ENCODE results near the gene TEAD3. TPM values are rescaled to one million over a fixed set of nuclear protein-coding genes. Genes with fewer than 3 reads are reported as not detected.

TEAD3 gene
- total and polyA plus RNA-seq, 2 experiments from 2014 or later, result 15.0 to 26.5 TPM

DNA sequence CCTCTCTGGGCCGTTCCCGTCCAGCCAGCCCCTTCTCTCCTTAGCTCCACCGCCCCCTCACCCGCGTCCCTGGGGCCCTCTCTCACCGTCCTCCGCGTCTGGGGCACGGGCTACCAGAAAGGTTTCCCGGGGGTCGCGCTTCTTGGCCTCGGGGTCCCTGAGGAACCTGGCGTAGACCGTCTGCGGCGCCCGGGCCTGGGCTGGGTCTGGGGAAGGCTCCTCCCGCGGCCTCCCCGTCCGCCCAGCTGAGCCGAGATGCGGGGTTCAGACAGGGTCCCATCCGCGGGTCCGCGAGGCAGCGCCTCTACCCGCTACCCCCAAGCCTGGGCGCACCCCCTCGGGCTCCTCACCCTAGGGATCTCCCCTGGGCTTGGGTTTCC, 14.7 kb upstream of the TEAD3 start:
- H3K9me3 Mint-ChIP-seq, result no peaks in the 10 kb centered on the region
- no peaks in the 10 kb centered on the region for H3K9me2 ChIP-seq (ENCODE audit: insufficient read depth)
- ATAC-seq, result peak; percentile 54
- TF ChIP-seq EZH2 (IDR thresholded peaks at IDR 0.05; ENCODE audit: low read depth, unreplicated experiment) (no peak), ZNF114 (CRISPR knock-in tag; IDR thresholded peaks at IDR 0.05) (no peak), NANOG (IDR thresholded peaks at IDR 0.05; ENCODE audit: borderline replicate concordance) (no peak), ZNF331 (CRISPR knock-in tag; IDR thresholded peaks at IDR 0.05; ENCODE audit: low read depth) (no peak), JUNB (IDR thresholded peaks at IDR 0.05; ENCODE audit: unreplicated experiment) (no peak)
- TF ChIP-seq, protein P1, sequence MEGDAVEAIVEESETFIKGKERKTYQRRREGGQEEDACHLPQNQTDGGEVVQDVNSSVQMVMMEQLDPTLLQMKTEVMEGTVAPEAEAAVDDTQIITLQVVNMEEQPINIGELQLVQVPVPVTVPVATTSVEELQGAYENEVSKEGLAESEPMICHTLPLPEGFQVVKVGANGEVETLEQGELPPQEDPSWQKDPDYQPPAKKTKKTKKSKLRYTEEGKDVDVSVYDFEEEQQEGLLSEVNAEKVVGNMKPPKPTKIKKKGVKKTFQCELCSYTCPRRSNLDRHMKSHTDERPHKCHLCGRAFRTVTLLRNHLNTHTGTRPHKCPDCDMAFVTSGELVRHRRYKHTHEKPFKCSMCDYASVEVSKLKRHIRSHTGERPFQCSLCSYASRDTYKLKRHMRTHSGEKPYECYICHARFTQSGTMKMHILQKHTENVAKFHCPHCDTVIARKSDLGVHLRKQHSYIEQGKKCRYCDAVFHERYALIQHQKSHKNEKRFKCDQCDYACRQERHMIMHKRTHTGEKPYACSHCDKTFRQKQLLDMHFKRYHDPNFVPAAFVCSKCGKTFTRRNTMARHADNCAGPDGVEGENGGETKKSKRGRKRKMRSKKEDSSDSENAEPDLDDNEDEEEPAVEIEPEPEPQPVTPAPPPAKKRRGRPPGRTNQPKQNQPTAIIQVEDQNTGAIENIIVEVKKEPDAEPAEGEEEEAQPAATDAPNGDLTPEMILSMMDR (conservative IDR thresholded peaks at IDR 0.05; ENCODE audit: low read depth in 2 of 2), result no peak
- TF ChIP-seq, protein P2, sequence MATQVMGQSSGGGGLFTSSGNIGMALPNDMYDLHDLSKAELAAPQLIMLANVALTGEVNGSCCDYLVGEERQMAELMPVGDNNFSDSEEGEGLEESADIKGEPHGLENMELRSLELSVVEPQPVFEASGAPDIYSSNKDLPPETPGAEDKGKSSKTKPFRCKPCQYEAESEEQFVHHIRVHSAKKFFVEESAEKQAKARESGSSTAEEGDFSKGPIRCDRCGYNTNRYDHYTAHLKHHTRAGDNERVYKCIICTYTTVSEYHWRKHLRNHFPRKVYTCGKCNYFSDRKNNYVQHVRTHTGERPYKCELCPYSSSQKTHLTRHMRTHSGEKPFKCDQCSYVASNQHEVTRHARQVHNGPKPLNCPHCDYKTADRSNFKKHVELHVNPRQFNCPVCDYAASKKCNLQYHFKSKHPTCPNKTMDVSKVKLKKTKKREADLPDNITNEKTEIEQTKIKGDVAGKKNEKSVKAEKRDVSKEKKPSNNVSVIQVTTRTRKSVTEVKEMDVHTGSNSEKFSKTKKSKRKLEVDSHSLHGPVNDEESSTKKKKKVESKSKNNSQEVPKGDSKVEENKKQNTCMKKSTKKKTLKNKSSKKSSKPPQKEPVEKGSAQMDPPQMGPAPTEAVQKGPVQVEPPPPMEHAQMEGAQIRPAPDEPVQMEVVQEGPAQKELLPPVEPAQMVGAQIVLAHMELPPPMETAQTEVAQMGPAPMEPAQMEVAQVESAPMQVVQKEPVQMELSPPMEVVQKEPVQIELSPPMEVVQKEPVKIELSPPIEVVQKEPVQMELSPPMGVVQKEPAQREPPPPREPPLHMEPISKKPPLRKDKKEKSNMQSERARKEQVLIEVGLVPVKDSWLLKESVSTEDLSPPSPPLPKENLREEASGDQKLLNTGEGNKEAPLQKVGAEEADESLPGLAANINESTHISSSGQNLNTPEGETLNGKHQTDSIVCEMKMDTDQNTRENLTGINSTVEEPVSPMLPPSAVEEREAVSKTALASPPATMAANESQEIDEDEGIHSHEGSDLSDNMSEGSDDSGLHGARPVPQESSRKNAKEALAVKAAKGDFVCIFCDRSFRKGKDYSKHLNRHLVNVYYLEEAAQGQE (IDR thresholded peaks at IDR 0.05; ENCODE audit: unreplicated experiment), result no peak
- H3K36me3 Mint-ChIP-seq (ENCODE audit: low read depth), result no peaks in the 10 kb centered on the region
- H3K79me2 ChIP-seq (replicated peaks; ENCODE audit: insufficient read depth), result no peaks in the 10 kb centered on the region
- no peaks in the 10 kb centered on the region for H3F3A ChIP-seq (replicated peaks; ENCODE audit: low read depth)
- no peaks in the 10 kb centered on the region for H3K36me3 ChIP-seq (ENCODE audit: insufficient read depth)
- peak overlapping the region; percentile 65 for H3K4me3 ChIP-seq
- peak overlapping the region; percentile 90 for H2AFZ ChIP-seq
- peak overlapping the region; percentile 59 for H3K4me3 Mint-ChIP-seq
- no peaks in the 10 kb centered on the region for H4K20me1 ChIP-seq (replicated peaks; ENCODE audit: insufficient read depth)
- DNase-seq (ENCODE audit: low spot score), result peak; percentile 47
- H3K4me1 Mint-ChIP-seq, result peaks cover 48% of the 10 kb centered on the region
- peak overlapping the region; percentile 93 for H3K4me2 ChIP-seq
- peaks cover 24% of the 10 kb centered on the region for H3K27me3 Mint-ChIP-seq (ENCODE audit: insufficient read depth, low read depth, poor library complexity)
- H3K27me3 ChIP-seq (ENCODE audit: insufficient read depth), result peaks cover 28% of the 10 kb centered on the region
- H3K4me1 ChIP-seq (ENCODE audit: insufficient read depth), result peaks cover 40% of the 10 kb centered on the region
- H3K27ac Mint-ChIP-seq, result no peak overlapping the region
- no peak overlapping the region for H3K27ac ChIP-seq (ENCODE audit: low read depth)

DNA sequence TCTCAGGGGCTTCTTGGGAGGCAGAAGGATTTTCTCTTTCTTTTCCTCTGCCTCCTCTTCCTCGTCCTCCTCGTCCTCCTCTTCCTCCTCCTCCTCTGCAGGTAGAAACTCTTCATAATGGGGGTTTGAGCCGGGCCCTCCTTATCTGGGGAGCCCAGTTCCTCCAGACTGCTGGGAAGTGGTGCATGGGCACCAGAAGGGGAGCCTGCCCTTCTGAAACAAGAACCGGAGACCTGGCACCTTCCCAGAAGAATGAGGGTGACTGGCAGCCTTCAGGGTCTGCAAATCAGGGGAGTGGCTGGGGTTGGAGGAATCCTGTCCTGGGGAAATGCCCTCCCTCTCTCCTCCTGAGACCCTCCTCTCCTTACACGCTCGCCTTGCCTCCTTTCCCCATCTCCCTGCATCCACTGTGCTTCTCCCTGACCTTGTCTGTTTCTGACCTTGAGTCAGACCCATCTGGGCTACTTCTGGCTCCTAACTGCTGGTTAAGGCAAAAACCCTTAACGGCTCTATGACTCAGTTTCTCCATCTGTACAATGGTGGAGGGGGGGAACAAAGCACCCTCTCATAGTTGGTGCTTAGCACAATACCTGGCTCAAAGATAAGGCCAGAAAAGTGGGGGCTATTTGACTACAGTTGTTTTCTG, 14.2 kb upstream of the TEAD3 start:
- H3K27me3 Mint-ChIP-seq (ENCODE audit: insufficient read depth, low read depth, poor library complexity), result peaks cover 24% of the 10 kb centered on the region
- DNase-seq (ENCODE audit: low spot score) (no peak), ATAC-seq (peak; percentile 3; the same call in 1 of the 3 replicates)
- H3K27ac Mint-ChIP-seq, result no peak overlapping the region
- Histone ChIP-seq H3K79me2 (replicated peaks; ENCODE audit: insufficient read depth) (no peaks in the 10 kb centered on the region), H3K4me1 (ENCODE audit: insufficient read depth) (peaks cover 45% of the 10 kb centered on the region), H3K27me3 (ENCODE audit: insufficient read depth) (peaks cover 34% of the 10 kb centered on the region), H3F3A (replicated peaks; ENCODE audit: low read depth) (0 out of 2 replicates have a peak, but pooled peaks cover 3% of the 10 kb centered on the region), H3K4me2 (peak overlapping the region; percentile 93), H3K36me3 (ENCODE audit: insufficient read depth) (no peaks in the 10 kb centered on the region), H4K20me1 (replicated peaks; ENCODE audit: insufficient read depth) (no peaks in the 10 kb centered on the region), H3K9me2 (ENCODE audit: insufficient read depth) (no peaks in the 10 kb centered on the region), H3K4me3 (peak overlapping the region; percentile 65), H3K27ac (ENCODE audit: low read depth) (no peak overlapping the region), H2AFZ (peak overlapping the region; percentile 90)
- H3K36me3 Mint-ChIP-seq (ENCODE audit: low read depth), result no peaks in the 10 kb centered on the region
- peak overlapping the region; percentile 59 for H3K4me3 Mint-ChIP-seq
- no peaks in the 10 kb centered on the region for H3K9me3 Mint-ChIP-seq
- TF ChIP-seq EZH2 (IDR thresholded peaks at IDR 0.05; ENCODE audit: low read depth, unreplicated experiment), result peak; percentile 33
- no peak for TF ChIP-seq NANOG (IDR thresholded peaks at IDR 0.05; ENCODE audit: borderline replicate concordance)
- peaks cover 53% of the 10 kb centered on the region for H3K4me1 Mint-ChIP-seq

Measured in GM23338 (cell line).